Measurements from ENCODE around the gene TGFBI. TPM values are rescaled to one million over a fixed set of nuclear protein-coding genes. Genes with fewer than 3 reads are reported as not detected.

Gene TGFBI
- total RNA-seq, 1 experiment from 2014 or later, result 115 TPM

GRCh38 chr5:136079195-136079985 is 50.6 kb downstream of the TGFBI start:
- H3K9me3 ChIP-seq (ENCODE audit: low read depth, low read length, poor library complexity, severe bottlenecking), result no peaks in the 10 kb centered on the region
- intact Hi-C loops (cut with micrococcal nuclease; ENCODE audit: unreplicated experiment), result no loop called here
- peak overlapping the region; percentile 41 for H3K4me3 ChIP-seq (ENCODE audit: low read depth, low read length, poor library complexity, severe bottlenecking)
- no peak for DNase-seq (ENCODE audit: low spot score)
- ChIA-PET CTCF (no interaction called here), POLR2A (ENCODE audit: low non-redundant PET) (no interaction called here)
- no TSS peak for BruUV-seq (replicated peaks)
- TF ChIP-seq CTCF (conservative IDR thresholded peaks at IDR 0.05; ENCODE audit: low read depth, low read length) (no peak), EZH2 (IDR thresholded peaks at IDR 0.05; ENCODE audit: borderline replicate concordance, low read depth, low read length, poor library complexity, severe bottlenecking) (no peak)
- H3K27ac ChIP-seq (ENCODE audit: low read depth, low read length, poor library complexity, severe bottlenecking), result no peak overlapping the region
- peaks cover 9% of the 10 kb centered on the region for H3K27me3 ChIP-seq (replicated peaks; ENCODE audit: insufficient read depth, low read depth, low read length, poor library complexity)
- H3K36me3 ChIP-seq (ENCODE audit: insufficient read depth, low read length, poor library complexity, severe bottlenecking), result no peaks in the 10 kb centered on the region
- H3K4me1 ChIP-seq (ENCODE audit: insufficient read depth, low read length, poor library complexity, severe bottlenecking), result no peaks in the 10 kb centered on the region

GRCh38 chr5:136080113-136080482 is 51.3 kb downstream of the TGFBI start:
- TF ChIP-seq CTCF (conservative IDR thresholded peaks at IDR 0.05; ENCODE audit: low read depth, low read length), result no peak
- no peak for TF ChIP-seq EZH2 (IDR thresholded peaks at IDR 0.05; ENCODE audit: borderline replicate concordance, low read depth, low read length, poor library complexity, severe bottlenecking)
- no TSS peak for BruUV-seq (replicated peaks)
- Histone ChIP-seq H3K4me3 (ENCODE audit: low read depth, low read length, poor library complexity, severe bottlenecking) (peak overlapping the region; percentile 41), H3K27ac (ENCODE audit: low read depth, low read length, poor library complexity, severe bottlenecking) (no peak overlapping the region), H3K36me3 (ENCODE audit: insufficient read depth, low read length, poor library complexity, severe bottlenecking) (no peaks in the 10 kb centered on the region), H3K9me3 (ENCODE audit: low read depth, low read length, poor library complexity, severe bottlenecking) (no peaks in the 10 kb centered on the region), H3K4me1 (ENCODE audit: insufficient read depth, low read length, poor library complexity, severe bottlenecking) (no peaks in the 10 kb centered on the region), H3K27me3 (replicated peaks; ENCODE audit: insufficient read depth, low read depth, low read length, poor library complexity) (peaks cover 9% of the 10 kb centered on the region)
- DNase-seq (ENCODE audit: low spot score), result no peak
- CTCF ChIA-PET, result no interaction called here
- intact Hi-C loops (cut with micrococcal nuclease; ENCODE audit: unreplicated experiment), result loop anchor here (5.0 kb wide), 1 partner anchor 133 kb away; no protein-coding TSS in a partner anchor
- POLR2A ChIA-PET (ENCODE audit: low non-redundant PET), result no interaction called here

GRCh38 chr5:136080483-136081216 is 51.9 kb downstream of the TGFBI start:
- Histone ChIP-seq H3K27ac (ENCODE audit: low read depth, low read length, poor library complexity, severe bottlenecking) (no peak overlapping the region), H3K36me3 (ENCODE audit: insufficient read depth, low read length, poor library complexity, severe bottlenecking) (no peaks in the 10 kb centered on the region), H3K4me3 (ENCODE audit: low read depth, low read length, poor library complexity, severe bottlenecking) (peak overlapping the region; percentile 41), H3K9me3 (ENCODE audit: low read depth, low read length, poor library complexity, severe bottlenecking) (no peaks in the 10 kb centered on the region), H3K4me1 (ENCODE audit: insufficient read depth, low read length, poor library complexity, severe bottlenecking) (no peaks in the 10 kb centered on the region), H3K27me3 (replicated peaks; ENCODE audit: insufficient read depth, low read depth, low read length, poor library complexity) (peaks cover 9% of the 10 kb centered on the region)
- intact Hi-C loops (cut with micrococcal nuclease; ENCODE audit: unreplicated experiment), result loop anchor here (5.0 kb wide), 1 partner anchor 133 kb away; no protein-coding TSS in a partner anchor
- BruUV-seq (replicated peaks), result no TSS peak
- ChIA-PET CTCF (no interaction called here), POLR2A (ENCODE audit: low non-redundant PET) (no interaction called here)
- TF ChIP-seq EZH2 (IDR thresholded peaks at IDR 0.05; ENCODE audit: borderline replicate concordance, low read depth, low read length, poor library complexity, severe bottlenecking) (no peak), CTCF (conservative IDR thresholded peaks at IDR 0.05; ENCODE audit: low read depth, low read length) (no peak)
- DNase-seq (ENCODE audit: low spot score), result peak; percentile 77
